Left lung (tissue), 14 donors: ENCODE results near the gene UBE2Q2. TPM values are rescaled to one million over a fixed set of nuclear protein-coding genes. Genes with fewer than 3 reads are reported as not detected.
"Not testable (repeated sequence)": the region's sequence is repeated elsewhere in the genome, so short reads cannot be mapped to it uniquely, and the experiment has no call there.

Experiments used
- ATAC-seq: fragments of 200-7000 bp; cut with Tn5 transposase; one replicate; pipeline ENCODE4 v1.9.1; 2020; ENCODE audit warnings: moderate library complexity
- DNase-seq, 4 donors: peaks; one replicate each; pipeline ENCODE4 v3.0.0-alpha.2; 2013 to 2020
- H3K27ac ChIP-seq, 2 donors: fragments of 200-600 bp; sonication (generic) in 1 of 2; one replicate each; pipeline versions ENCODE4 v1.5.0 to v1.8.0; 2020 to 2021
- H3K27me3 ChIP-seq, 2 donors: fragments of 200-600 bp; sonication (generic) in 1 of 2; one replicate each; pipeline versions ENCODE4 v1.5.0 to v1.8.0; 2020 to 2021
- H3K36me3 ChIP-seq, 2 donors: fragments of 200-600 bp; sonication (generic) in 1 of 2; one replicate each; pipeline versions ENCODE4 v1.5.0 to v1.8.0; 2020 to 2021
- H3K4me1 ChIP-seq, 2 donors: fragments of 200-600 bp; one replicate each; pipeline ENCODE4 v1.8.0; 2021
- H3K4me3 ChIP-seq, 2 donors: fragments of 200-600 bp; sonication (generic) in 1 of 2; one replicate each; pipeline versions ENCODE4 v1.5.0 to v1.8.0; 2020 to 2021; ENCODE audit warnings: mild to moderate bottlenecking in 1 of 2
- H3K9me3 ChIP-seq, 2 donors: fragments of 200-600 bp; sonication (generic) in 1 of 2; one replicate each; pipeline versions ENCODE4 v1.5.0 to v1.8.0; 2020 to 2021
- CTCF ChIP-seq, 2 donors: fragments of 200-600 bp; sonication (generic) in 1 of 2; IDR thresholded peaks; one replicate each; pipeline versions ENCODE4 v1.5.0 to v1.8.0; 2021; ENCODE audit warnings: antibody characterized with exemption in 2 of 2
- intact Hi-C, 2 donors: fragments of 100-400 bp; cut with DNase I; formaldehyde crosslinking; loops; one replicate each; pipeline versions ENCODE4 v1.11.2 to v1.14.2; 2022
- long read RNA-seq, 12 donors: library from polyadenylated mRNA in 2 of 12; unstranded in 2 of 12; transcript quantifications; one replicate each; pipeline ENCODE4 v2.0.0 and lab custom pipeline, GENCODE V29; 2019 to 2026
- polyA plus RNA-seq, 6 donors: library from polyadenylated mRNA; unstranded; fragments of 120-200 nt; gene quantifications; one replicate each; pipeline ENCODE4 v1.2.1, GENCODE V29; 2013; ENCODE audit not compliant: insufficient read length in 6 of 6
- total RNA-seq, 2 donors: library from RNA; stranded (reverse); fragmentation: NEBNext Ultra II Directional; extraction: Animal tissue kit (Norgen Biotek cat#: 25700); gene quantifications; one replicate each; pipeline ENCODE4 v1.2.1, GENCODE V29; 2021
- donor health status: DM: no; HTN: yes; CAD: no.
- donor health status: DM: no; HTN: no; CAD: no.

Gene UBE2Q2
- total RNA-seq (10 to 100 TPM; 30.4 to 31.4 TPM), polyA plus RNA-seq (10 to 100 TPM; 52.1 to 64.6 (median 55.0) TPM)
- long read RNA-seq, donor 1, transcript UBE2Q2-201 (13 exons, 3,130 nt) = major isoform, 5 of 7 reads
- long read RNA-seq, donor 1, partial matches to known transcripts = 0 of 7 reads
- long read RNA-seq, donor 1, other reads (novel, unspliced or antisense) = 0 of 7 reads
- long read RNA-seq, donor 2, partial matches to known transcripts = 6 of 11 reads
- long read RNA-seq, donor 2, other reads (novel, unspliced or antisense) = 0 of 11 reads
- long read RNA-seq, donor 3, transcript UBE2Q2-201 (13 exons, 3,130 nt) = major isoform, 10 of 10 reads
- long read RNA-seq, donor 3, partial matches to known transcripts = 0 of 10 reads
- long read RNA-seq, donor 3, other reads (novel, unspliced or antisense) = 0 of 10 reads
- long read RNA-seq, donor 4, partial matches to known transcripts = 11 of 18 reads
- long read RNA-seq, donor 4, other reads (novel, unspliced or antisense) = 3 of 18 reads
- long read RNA-seq, donor 5, transcript UBE2Q2-201 (13 exons, 3,130 nt) = major isoform, 6 of 18 reads
- long read RNA-seq, donor 5, partial matches to known transcripts = 12 of 18 reads
- long read RNA-seq, donor 5, other reads (novel, unspliced or antisense) = 0 of 18 reads
- long read RNA-seq, donor 6, transcript UBE2Q2-201 (13 exons, 3,130 nt) = major isoform, 9 of 10 reads
- long read RNA-seq, donor 6, partial matches to known transcripts = 0 of 10 reads
- long read RNA-seq, donor 6, other reads (novel, unspliced or antisense) = 0 of 10 reads
- long read RNA-seq, donor 7, partial matches to known transcripts = 0 of 2 reads
- long read RNA-seq, donor 7, other reads (novel, unspliced or antisense) = 0 of 2 reads
- long read RNA-seq, donor 8, transcript UBE2Q2-201 (13 exons, 3,130 nt) = major isoform, 6 of 6 reads
- long read RNA-seq, donor 8, partial matches to known transcripts = 0 of 6 reads
- long read RNA-seq, donor 8, other reads (novel, unspliced or antisense) = 0 of 6 reads
- long read RNA-seq, donor 9 = 0 reads
- long read RNA-seq, donor 10, partial matches to known transcripts = 6 of 7 reads
- long read RNA-seq, donor 10, other reads (novel, unspliced or antisense) = 1 of 7 reads
- long read RNA-seq, donor 11 = 0 reads
- long read RNA-seq, donor 12, partial matches to known transcripts = 0 of 5 reads
- long read RNA-seq, donor 12, other reads (novel, unspliced or antisense) = 0 of 5 reads

- intact Hi-C loops = no loop called here
- no peak for TF ChIP-seq CTCF (IDR thresholded peaks at IDR 0.05)
- DNase-seq (peak; percentile 66 to 92 (median 78)), ATAC-seq (peak; percentile 63)
- no peaks in the 10 kb centered on the region for H3K27me3 ChIP-seq
- no peaks in the 10 kb centered on the region for H3K36me3 ChIP-seq
- H3K27ac ChIP-seq = peak within 1 kb of the TSS; percentile 90 to 92
- H3K4me1 ChIP-seq = peaks cover 14 to 42% of the 10 kb centered on the region in 2 donors
- peak within 1 kb of the TSS; percentile 82 to 94 for H3K4me3 ChIP-seq
- no peaks in the 10 kb centered on the region for H3K9me3 ChIP-seq
Observed at GRCh38 chr15:75842722-75843677, at the start of gene UBE2Q2. UBE2Q2 (plus strand) TSS chr15:75843447; CDS start chr15:75843667, 220 bp downstream.

- intact Hi-C loops = no loop called here
- Histone ChIP-seq H3K4me1 (no peaks in the 10 kb centered on the region), H3K36me3 (no peaks in the 10 kb centered on the region), H3K4me3 (no peak overlapping the region), H3K27me3 (peaks cover 10 to 27% of the 10 kb centered on the region in 2 donors), H3K9me3 (no peaks in the 10 kb centered on the region), H3K27ac (no peak overlapping the region)
- DNase-seq = no peak
- no peak for ATAC-seq
- no peak for TF ChIP-seq CTCF (IDR thresholded peaks at IDR 0.05)
Observed at GRCh38 chr15:75796321-75796720, 46.9 kb upstream of the UBE2Q2 start.

GRCh38 chr15:75797146-75797545, 46.1 kb upstream of the UBE2Q2 start:
- intact Hi-C loops, H3K27ac ChIP-seq, H3K4me3 ChIP-seq, ATAC-seq, H3K9me3 ChIP-seq, H3K36me3 ChIP-seq, DNase-seq, H3K4me1 ChIP-seq: not testable (repeated sequence)
- H3K27me3 ChIP-seq = peaks cover 16 to 31% of the 10 kb centered on the region in 2 donors

GRCh38 chr15:75799190-75799589, 44.1 kb upstream of the UBE2Q2 start:
- no peak for ATAC-seq
- H3K4me3 ChIP-seq = no peak overlapping the region

DNA sequence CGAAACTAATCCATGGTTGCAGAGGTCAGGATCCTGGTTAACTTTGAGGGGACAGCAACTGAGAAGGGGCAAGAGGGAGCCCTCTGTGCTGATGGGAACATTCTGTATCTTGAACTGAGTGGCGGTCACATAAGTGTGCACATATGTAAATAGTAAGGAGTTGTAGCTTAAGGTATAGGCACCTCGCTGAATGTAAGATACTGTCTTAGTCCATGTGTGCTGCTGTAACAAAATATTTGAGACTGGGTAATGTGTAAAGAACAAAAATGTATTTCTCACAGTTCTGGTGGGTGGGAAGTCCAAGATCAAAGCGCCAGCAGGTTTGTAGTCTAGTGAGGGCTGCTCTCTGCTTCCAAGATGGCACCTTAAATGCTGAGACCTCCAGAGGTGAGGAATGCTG, 42.8 kb upstream of the UBE2Q2 start:
- intact Hi-C loops = loop anchor here in 1 of 2 donors (10.0 kb wide), 2 partner anchors 66 to 116 kb away; no protein-coding TSS in a partner anchor
- H3K4me1 ChIP-seq, H3K27ac ChIP-seq, H3K36me3 ChIP-seq, H3K4me3 ChIP-seq, DNase-seq, ATAC-seq, H3K9me3 ChIP-seq: not testable (repeated sequence)
- peaks cover 16 to 50% of the 10 kb centered on the region in 2 donors for H3K27me3 ChIP-seq

More at GRCh38 chr15:75799190-75799589, 44.1 kb upstream of the UBE2Q2 start:
- no peak for DNase-seq
- Histone ChIP-seq H3K27ac (no peak overlapping the region), H3K27me3 (peaks cover 16 to 45% of the 10 kb centered on the region in 2 donors), H3K36me3 (no peaks in the 10 kb centered on the region), H3K9me3 (no peaks in the 10 kb centered on the region), H3K4me1 (peaks cover 0 to 6% of the 10 kb centered on the region in 2 donors)
- TF ChIP-seq CTCF (IDR thresholded peaks at IDR 0.05) = no peak
- intact Hi-C loops = no loop called here
